Purkinje cell (primary cell): ENCODE measurements around the gene CRYBB1. TPM values are rescaled to one million over a fixed set of nuclear protein-coding genes. Genes with fewer than 3 reads are reported as not detected.

ENCODE experiments used
- polyA plus RNA-seq: library from polyadenylated mRNA; unstranded; fragments of >200 nt; fragmentation: Nextera tagmentation; gene quantifications from 2 replicates; pipeline ENCODE4 v1.2.1, GENCODE V29; 2014

CRYBB1 gene
- polyA plus RNA-seq: not detected in 2 replicates

DNA sequence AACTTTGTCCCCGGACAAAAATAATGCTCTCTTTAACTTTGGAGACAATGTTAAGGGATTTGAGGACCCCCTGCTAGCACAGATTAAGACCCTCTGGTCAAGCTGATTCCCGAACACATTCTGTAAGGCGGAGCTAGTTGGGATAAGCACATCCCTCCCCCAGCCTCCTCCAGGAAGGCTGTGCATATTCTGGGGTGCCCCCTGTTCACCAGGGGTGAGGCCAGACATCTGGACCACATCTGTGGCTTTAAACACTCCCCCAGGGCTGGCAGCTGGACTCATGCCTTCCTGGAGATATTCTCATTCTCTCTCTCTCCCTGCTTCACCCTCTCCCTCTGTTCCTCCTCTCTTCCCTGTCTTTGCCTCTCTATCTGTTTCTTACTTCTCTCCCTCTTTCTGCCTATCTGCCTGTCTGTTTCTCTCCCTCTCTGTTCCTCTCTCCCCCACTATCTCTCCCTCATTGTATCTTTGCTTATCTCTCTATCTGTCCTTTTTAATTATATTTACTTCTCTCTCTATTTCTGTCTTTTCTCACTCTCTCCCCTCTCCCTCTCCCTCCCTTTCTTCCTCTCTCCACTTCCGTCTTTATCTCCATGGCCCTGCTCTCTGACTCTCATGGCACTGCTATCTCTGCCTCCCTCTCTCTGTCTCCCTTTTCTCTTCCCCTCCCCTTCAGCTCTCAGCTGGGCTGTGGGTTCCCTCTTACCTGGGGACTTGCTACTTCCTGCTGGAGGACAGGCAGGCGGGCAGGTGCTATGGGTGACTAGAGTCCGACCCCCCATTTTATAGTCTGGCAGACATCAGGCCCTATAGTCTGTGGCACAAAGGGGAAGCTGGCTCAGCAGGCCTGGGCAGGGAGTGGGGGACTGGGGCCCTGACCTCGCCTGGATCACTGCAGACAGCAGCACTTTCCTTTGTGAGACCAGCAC is at the start of gene CRYBB1:
TSS of gene CRYBB1 (minus strand) at position 757 of the 929 bp plus-strand sequence. CDS start 1,708 bp downstream, outside the sequence.

GRCh38 chr22:26656891-26657851 is 39.3 kb upstream of the CRYBB1 start, which contains the start of gene MIAT:
Gene MIAT (plus strand): TSS chr22:26657588.

DNA sequence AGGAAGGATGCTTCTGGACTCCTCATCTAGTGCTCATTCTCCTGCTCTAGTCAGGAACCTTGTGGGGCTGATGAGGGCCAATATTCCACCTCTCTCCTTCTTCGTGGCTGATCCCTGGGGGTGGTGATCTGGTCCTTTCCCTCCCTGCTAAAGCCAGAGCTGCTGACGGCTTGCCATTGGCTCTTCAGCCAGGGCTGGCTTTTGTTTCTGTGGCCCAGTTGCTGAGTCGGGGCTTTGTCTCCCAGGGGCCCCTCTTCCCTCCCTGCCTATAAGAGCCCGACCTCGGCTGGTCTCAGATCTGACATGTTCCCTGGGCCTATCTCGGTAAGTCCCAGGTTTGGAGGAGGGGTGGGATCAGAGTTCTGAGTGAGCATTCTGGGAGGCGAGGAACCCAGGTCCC is 3.8 kb upstream of the CRYBB1 start, which contains the start of gene CRYBA4:
TSS of gene CRYBA4 (plus strand) at position 301 of the 400 bp plus-strand sequence. CDS start 634 bp downstream, outside the sequence.

DNA sequence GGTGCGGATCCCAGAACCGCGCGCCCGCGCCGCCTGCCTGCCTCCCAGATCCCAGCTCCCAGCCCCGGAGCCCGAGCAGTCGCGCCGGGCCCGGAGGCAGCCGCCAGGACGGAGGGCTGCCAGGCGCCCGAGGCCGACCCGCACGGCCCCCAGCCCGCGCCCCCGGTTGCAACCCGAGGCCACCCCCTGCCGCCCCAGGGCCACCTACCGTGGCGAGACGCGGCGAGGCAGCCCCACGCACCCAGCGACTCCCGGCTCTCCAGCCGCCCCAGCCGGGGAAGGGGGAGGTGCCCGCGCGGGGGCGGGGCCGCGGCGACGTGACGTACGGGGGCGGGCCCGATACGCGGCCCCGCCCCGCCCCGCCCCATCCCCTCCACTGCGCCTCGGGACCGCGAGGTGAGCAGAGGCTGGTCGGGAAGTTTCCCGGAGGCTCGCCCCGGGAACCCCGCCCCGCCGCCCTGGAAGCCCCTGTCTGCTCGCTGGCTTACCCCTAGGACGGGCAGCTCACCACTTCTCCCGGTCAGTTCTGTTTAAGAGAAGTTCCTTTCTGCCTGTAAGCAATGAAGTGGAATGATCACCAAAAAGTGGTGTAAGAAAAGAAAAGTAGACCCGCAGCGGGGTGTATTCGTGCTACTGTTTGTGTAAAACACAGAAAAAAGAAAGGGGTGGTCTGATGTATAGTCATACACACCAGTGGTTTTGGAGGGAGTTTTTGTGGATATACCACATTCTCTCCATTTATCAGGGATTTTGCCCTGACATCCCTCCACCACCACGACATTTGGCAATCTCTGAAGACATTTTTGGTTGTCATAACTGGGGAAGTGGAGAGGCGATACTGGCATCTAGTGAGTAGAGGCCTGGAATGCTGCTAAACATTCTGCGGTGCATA is 27.7 kb downstream of the CRYBB1 start, which contains the start of gene TPST2:
TSS of gene TPST2 (minus strand) at position 288 of the 892 bp plus-strand sequence. CDS start 48,502 bp downstream, outside the sequence.

Other genes with a start within 250 kb of the CRYBB1 start
- gene ASPHD2, start 188.8 kb downstream of the CRYBB1 start, polyA plus RNA-seq: 12.2 and 16.1 TPM in 2 replicates
- gene HPS4, start 134.2 kb downstream of the CRYBB1 start, polyA plus RNA-seq: 15.5 and 17.2 TPM in 2 replicates
- 11.1 and 13.0 TPM in 2 replicates for gene SRRD, start 134.2 kb downstream of the CRYBB1 start, polyA plus RNA-seq
- gene TFIP11, start 105.6 kb downstream of the CRYBB1 start, polyA plus RNA-seq: 26.9 and 45.7 TPM in 2 replicates
- 7.4 and 14.7 TPM in 2 replicates for gene TPST2, start 27.9 kb downstream of the CRYBB1 start, polyA plus RNA-seq
- not detected in 2 replicates for gene CRYBA4, start 3.9 kb upstream of the CRYBB1 start, polyA plus RNA-seq
- 20.1 and 21.0 TPM in 2 replicates for gene MIAT, start 39.6 kb upstream of the CRYBB1 start, polyA plus RNA-seq